Liver (tissue), 9 donors: Measurements from ENCODE around the gene NRG2. TPM values are rescaled to one million over a fixed set of nuclear protein-coding genes. Genes with fewer than 3 reads are reported as not detected.

Experiments
- DNase-seq: peaks from one replicate; pipeline ENCODE4 v3.0.0-alpha.2; 2017; ENCODE audit warnings: low spot score
- H3K27ac ChIP-seq, 2 donors: one replicate each; pipeline ENCODE4 v1.7.0; 2013; ENCODE audit warnings: inconsistent platforms in 2 of 2, low read length in 2 of 2, control low read depth in 1 of 2, low read depth in 1 of 2, mild to moderate bottlenecking in 1 of 2
- H3K27me3 ChIP-seq, 4 donors: one replicate each; pipeline versions ENCODE4 v1.6.1 to v1.7.0; 2013; ENCODE audit warnings: low read length in 3 of 4, inconsistent platforms in 1 of 4, mild to moderate bottlenecking in 1 of 4, moderate library complexity in 1 of 4; ENCODE audit not compliant: control insufficient read depth in 4 of 4, insufficient read depth in 4 of 4
- H3K36me3 ChIP-seq, 4 donors: one replicate each; pipeline versions ENCODE4 v1.6.1 to v1.7.0; 2013; ENCODE audit warnings: low read length in 3 of 4, mild to moderate bottlenecking in 3 of 4, low read depth in 1 of 4, moderate library complexity in 1 of 4; ENCODE audit not compliant: control insufficient read depth in 4 of 4, insufficient read depth in 3 of 4
- H3K4me1 ChIP-seq, 4 donors: one replicate each; pipeline versions ENCODE4 v1.6.1 to v1.7.0; 2013; ENCODE audit warnings: low read length in 3 of 4, mild to moderate bottlenecking in 3 of 4, moderate library complexity in 1 of 4; ENCODE audit not compliant: control insufficient read depth in 4 of 4, insufficient read depth in 4 of 4
- H3K4me3 ChIP-seq, 3 donors: one replicate each; pipeline versions ENCODE4 v1.6.1 to v1.7.0; 2013; ENCODE audit warnings: low read length in 3 of 3, control low read depth in 1 of 3, low read depth in 1 of 3, mild to moderate bottlenecking in 1 of 3
- H3K9ac ChIP-seq, 2 donors: one replicate each; pipeline ENCODE4 v1.7.0; 2013; ENCODE audit warnings: low read length in 2 of 2, mild to moderate bottlenecking in 2 of 2, moderate library complexity in 2 of 2, control low read depth in 1 of 2, low read depth in 1 of 2
- H3K9me3 ChIP-seq, 4 donors: one replicate each; pipeline versions ENCODE4 v1.6.1 to v1.7.0; 2013; ENCODE audit warnings: low read length in 3 of 4; ENCODE audit not compliant: control insufficient read depth in 4 of 4
- EGR1 ChIP-seq, 2 donors: IDR thresholded peaks; 2 replicates each; pipeline ENCODE4 v1.6.1; 2016 to 2018; ENCODE audit warnings: antibody characterized with exemption in 2 of 2, low read depth in 2 of 2
- FOXA1 ChIP-seq: IDR thresholded peaks from 2 replicates; pipeline ENCODE4 v1.6.1; 2016; ENCODE audit warnings: antibody characterized with exemption
- FOXA2 ChIP-seq: IDR thresholded peaks from 2 replicates; pipeline ENCODE4 v1.6.1; 2016; ENCODE audit warnings: antibody characterized with exemption
- GABPA ChIP-seq, 2 donors: IDR thresholded peaks in 1 of 2; conservative IDR thresholded peaks in 1 of 2; 2 replicates each; pipeline ENCODE4 v1.6.1; 2016; ENCODE audit warnings: antibody characterized with exemption in 2 of 2, mild to moderate bottlenecking in 1 of 2, moderate library complexity in 1 of 2
- HNF4A ChIP-seq, 2 donors: conservative IDR thresholded peaks; 2 replicates each; pipeline ENCODE4 v1.6.1; 2016; ENCODE audit warnings: antibody characterized with exemption in 2 of 2, mild to moderate bottlenecking in 2 of 2
- HNF4G ChIP-seq: IDR thresholded peaks from 2 replicates; pipeline ENCODE4 v1.6.1; 2016; ENCODE audit warnings: antibody characterized with exemption
- MAX ChIP-seq: IDR thresholded peaks from 2 replicates; pipeline ENCODE4 v1.6.1; 2016; ENCODE audit warnings: antibody characterized with exemption
- TAF1 ChIP-seq: conservative IDR thresholded peaks from 2 replicates; pipeline ENCODE4 v1.6.1; 2016; ENCODE audit warnings: antibody characterized with exemption, mild to moderate bottlenecking
- YY1 ChIP-seq: IDR thresholded peaks from 2 replicates; pipeline ENCODE4 v1.6.1; 2016; ENCODE audit warnings: antibody characterized with exemption, mild to moderate bottlenecking
- WGBS: extraction: QIAGEN DNeasy Blood & Tissue Kit; methylation state at CpG from one replicate; pipeline ENCODE4 v1.1.7; 2013; 5-methylcytosine and 5-hydroxymethylcytosine counted together
- polyA plus RNA-seq, 2 donors: library from polyadenylated mRNA; stranded (reverse) in 1 of 2; unstranded in 1 of 2; fragments of 200-250 nt in 1 of 2; fragments of >200 nt in 1 of 2; fragmentation: Nextera tagmentation in 1 of 2; extraction: Ambion mirVana in 1 of 2; gene quantifications; one replicate each; pipeline versions ENCODE4 v1.2.1 to v1.2.3, GENCODE V29; 2013 to 2015
- total RNA-seq, 2 donors: library from RNA; depleted of rRNA; stranded (reverse); fragments of >200 nt; gene quantifications; one replicate each; pipeline ENCODE4 v1.2.3, GENCODE V29; 2014
- TF ChIP-seq, protein P1 (sequence below): IDR thresholded peaks from 2 replicates; pipeline ENCODE4 v1.6.1; 2016; ENCODE audit warnings: antibody characterized with exemption, mild to moderate bottlenecking
- TF ChIP-seq, protein P2 (sequence below): fragments of 150-350 bp; IDR thresholded peaks from 2 replicates; pipeline ENCODE4 v1.5.1; 2017; ENCODE audit warnings: improper control_type of control experiment, low read depth, low read length; ENCODE audit not compliant: missing input control
- donor health status: healthy.
- donor health status: healthy.
- donor health status: healthy.
- donor health status: healthy.
- donor health status: healthy.

NRG2 gene
- total and polyA plus RNA-seq, 4 donors: 0.07 to 0.08 TPM; not detected in 2

- peaks cover 3 to 15% (median 10%) of the 10 kb centered on the region in 4 donors for H3K27me3 ChIP-seq
- no peak overlapping the region for H3K9ac ChIP-seq
- 1% methylated on average over 89 of the region's 89 CpGs for WGBS
These were observed 139.1 kb downstream of the NRG2 start for GRCh38 chr5:139903795-139904565.

GRCh38 chr5:139903450-139903794 is 139.7 kb downstream of the NRG2 start:
- H3K27me3 ChIP-seq: peaks cover 3 to 15% (median 10%) of the 10 kb centered on the region in 4 donors
- TF ChIP-seq HNF4G (no peak), TAF1 (no peak), MAX (no peak)
- TF ChIP-seq, protein P1, sequence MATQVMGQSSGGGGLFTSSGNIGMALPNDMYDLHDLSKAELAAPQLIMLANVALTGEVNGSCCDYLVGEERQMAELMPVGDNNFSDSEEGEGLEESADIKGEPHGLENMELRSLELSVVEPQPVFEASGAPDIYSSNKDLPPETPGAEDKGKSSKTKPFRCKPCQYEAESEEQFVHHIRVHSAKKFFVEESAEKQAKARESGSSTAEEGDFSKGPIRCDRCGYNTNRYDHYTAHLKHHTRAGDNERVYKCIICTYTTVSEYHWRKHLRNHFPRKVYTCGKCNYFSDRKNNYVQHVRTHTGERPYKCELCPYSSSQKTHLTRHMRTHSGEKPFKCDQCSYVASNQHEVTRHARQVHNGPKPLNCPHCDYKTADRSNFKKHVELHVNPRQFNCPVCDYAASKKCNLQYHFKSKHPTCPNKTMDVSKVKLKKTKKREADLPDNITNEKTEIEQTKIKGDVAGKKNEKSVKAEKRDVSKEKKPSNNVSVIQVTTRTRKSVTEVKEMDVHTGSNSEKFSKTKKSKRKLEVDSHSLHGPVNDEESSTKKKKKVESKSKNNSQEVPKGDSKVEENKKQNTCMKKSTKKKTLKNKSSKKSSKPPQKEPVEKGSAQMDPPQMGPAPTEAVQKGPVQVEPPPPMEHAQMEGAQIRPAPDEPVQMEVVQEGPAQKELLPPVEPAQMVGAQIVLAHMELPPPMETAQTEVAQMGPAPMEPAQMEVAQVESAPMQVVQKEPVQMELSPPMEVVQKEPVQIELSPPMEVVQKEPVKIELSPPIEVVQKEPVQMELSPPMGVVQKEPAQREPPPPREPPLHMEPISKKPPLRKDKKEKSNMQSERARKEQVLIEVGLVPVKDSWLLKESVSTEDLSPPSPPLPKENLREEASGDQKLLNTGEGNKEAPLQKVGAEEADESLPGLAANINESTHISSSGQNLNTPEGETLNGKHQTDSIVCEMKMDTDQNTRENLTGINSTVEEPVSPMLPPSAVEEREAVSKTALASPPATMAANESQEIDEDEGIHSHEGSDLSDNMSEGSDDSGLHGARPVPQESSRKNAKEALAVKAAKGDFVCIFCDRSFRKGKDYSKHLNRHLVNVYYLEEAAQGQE: no peak
- peak overlapping the region in 1 of 3 donors; percentile 43 for H3K4me3 ChIP-seq

More at GRCh38 chr5:139903795-139904565, 139.1 kb downstream of the NRG2 start:
- no peak for DNase-seq
- Histone ChIP-seq H3K36me3 (no peaks in the 10 kb centered on the region), H3K9me3 (no peaks in the 10 kb centered on the region), H3K27ac (no peak overlapping the region), H3K4me3 (peak overlapping the region in 2 of 3 donors; percentile 20 to 43), H3K4me1 (peaks cover 5 to 14% (median 12%) of the 10 kb centered on the region in 4 donors)
- TF ChIP-seq, protein P2, sequence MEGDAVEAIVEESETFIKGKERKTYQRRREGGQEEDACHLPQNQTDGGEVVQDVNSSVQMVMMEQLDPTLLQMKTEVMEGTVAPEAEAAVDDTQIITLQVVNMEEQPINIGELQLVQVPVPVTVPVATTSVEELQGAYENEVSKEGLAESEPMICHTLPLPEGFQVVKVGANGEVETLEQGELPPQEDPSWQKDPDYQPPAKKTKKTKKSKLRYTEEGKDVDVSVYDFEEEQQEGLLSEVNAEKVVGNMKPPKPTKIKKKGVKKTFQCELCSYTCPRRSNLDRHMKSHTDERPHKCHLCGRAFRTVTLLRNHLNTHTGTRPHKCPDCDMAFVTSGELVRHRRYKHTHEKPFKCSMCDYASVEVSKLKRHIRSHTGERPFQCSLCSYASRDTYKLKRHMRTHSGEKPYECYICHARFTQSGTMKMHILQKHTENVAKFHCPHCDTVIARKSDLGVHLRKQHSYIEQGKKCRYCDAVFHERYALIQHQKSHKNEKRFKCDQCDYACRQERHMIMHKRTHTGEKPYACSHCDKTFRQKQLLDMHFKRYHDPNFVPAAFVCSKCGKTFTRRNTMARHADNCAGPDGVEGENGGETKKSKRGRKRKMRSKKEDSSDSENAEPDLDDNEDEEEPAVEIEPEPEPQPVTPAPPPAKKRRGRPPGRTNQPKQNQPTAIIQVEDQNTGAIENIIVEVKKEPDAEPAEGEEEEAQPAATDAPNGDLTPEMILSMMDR: no peak
- TF ChIP-seq TAF1: no peak
- no peak for TF ChIP-seq GABPA (IDR thresholded peaks at IDR 0.05 in 1 of 2, conservative IDR thresholded peaks at IDR 0.05 in 1 of 2)
- TF ChIP-seq YY1: no peak
- TF ChIP-seq FOXA1: no peak
- no peak for TF ChIP-seq FOXA2
- no peak for TF ChIP-seq MAX
- TF ChIP-seq HNF4G: no peak
- no peak for TF ChIP-seq HNF4A (conservative IDR thresholded peaks at IDR 0.05)

GRCh38 chr5:139901986-139902385 is 141.1 kb downstream of the NRG2 start:
- 60% methylated on average over 3 of the region's 3 CpGs for WGBS
- no peak for DNase-seq
- H3K27me3 ChIP-seq: peaks cover 3 to 15% (median 10%) of the 10 kb centered on the region in 4 donors

More at GRCh38 chr5:139903450-139903794, 139.7 kb downstream of the NRG2 start:
- H3K36me3 ChIP-seq: no peaks in the 10 kb centered on the region
- no peak overlapping the region for H3K27ac ChIP-seq
- no peak for DNase-seq
- no peak overlapping the region for H3K9ac ChIP-seq
- no peaks in the 10 kb centered on the region for H3K9me3 ChIP-seq
- 15% methylated on average over 14 of the region's 14 CpGs for WGBS
- peaks cover 5 to 14% (median 12%) of the 10 kb centered on the region in 4 donors for H3K4me1 ChIP-seq

More at GRCh38 chr5:139901986-139902385, 141.1 kb downstream of the NRG2 start:
- Histone ChIP-seq H3K27ac (no peak overlapping the region), H3K4me1 (peaks cover 5 to 14% (median 12%) of the 10 kb centered on the region in 4 donors), H3K4me3 (no peak overlapping the region), H3K36me3 (no peaks in the 10 kb centered on the region), H3K9ac (no peak overlapping the region), H3K9me3 (no peaks in the 10 kb centered on the region)
- no peak for TF ChIP-seq HNF4A (conservative IDR thresholded peaks at IDR 0.05)
- TF ChIP-seq EGR1 (IDR thresholded peaks at IDR 0.05; ENCODE audit: low read depth in 2 of 2): no peak
